H1 (cell line): Measurements from ENCODE around the gene CACNB2. TPM values are rescaled to one million over a fixed set of nuclear protein-coding genes. Genes with fewer than 3 reads are reported as not detected.

ENCODE experiments used
- CTCF ChIA-PET: fragments of 300-600 bp; sonication (Branson Sonifier 250); formaldehyde crosslinking; loops from one replicate; lab custom pipeline; 2021; ENCODE audit not compliant: partially characterized antibody; lab: Charles Lee
- POLR2A ChIA-PET: fragments of 300-600 bp; sonication (Branson Sonifier 250); formaldehyde crosslinking; loops from one replicate; lab custom pipeline; 2021; ENCODE audit warnings: inconsistent platforms; ENCODE audit not compliant: partially characterized antibody; lab: Charles Lee
- DNase-seq, 2 experiments: peaks; one replicate each; pipeline versions ENCODE4 v3.0.0 to v3.0.0-alpha.2; 2010 to 2022; ENCODE audit warnings: low spot score in 2 of 2, low read depth in 1 of 2, mixed read lengths in 1 of 2
- FAIRE-seq: peaks from 2 replicates; lab custom pipeline; 2011; peaks lifted over from hg19 to GRCh38; lab: Jason Lieb, UNC
- H2AFZ ChIP-seq: 2 replicates; pipeline ENCODE4 v1.8.1; 2012; ENCODE audit warnings: low read length, inconsistent platforms
- H2AK5ac ChIP-seq: 2 replicates; pipeline ENCODE4 v1.6.1; 2013; ENCODE audit warnings: low read depth, low read length
- H2BK120ac ChIP-seq: replicated peaks from 2 replicates; pipeline ENCODE3; 2013; ENCODE audit warnings: low read depth, low read length, inconsistent platforms
- H2BK12ac ChIP-seq: 2 replicates; pipeline ENCODE4 v1.6.1; 2013; ENCODE audit warnings: low read depth, low read length
- H2BK15ac ChIP-seq: 2 replicates; pipeline ENCODE4 v1.6.1; 2013; ENCODE audit warnings: low read length
- H2BK20ac ChIP-seq: 2 replicates; pipeline ENCODE4 v1.6.1; 2013; ENCODE audit warnings: low read length
- H2BK5ac ChIP-seq: 2 replicates; pipeline ENCODE4 v1.6.1; 2013; ENCODE audit warnings: low read depth, low read length
- H3K14ac ChIP-seq: 2 replicates; pipeline ENCODE4 v1.6.1; 2013; ENCODE audit warnings: inconsistent platforms; ENCODE audit not compliant: insufficient read length
- H3K18ac ChIP-seq: 2 replicates; pipeline ENCODE4 v1.6.1; 2013; ENCODE audit warnings: low read length; ENCODE audit errors: extremely low read depth
- H3K23ac ChIP-seq: 2 replicates; pipeline ENCODE4 v1.6.1; 2013; ENCODE audit warnings: inconsistent platforms; ENCODE audit not compliant: insufficient read length
- H3K23me2 ChIP-seq: 2 replicates; pipeline ENCODE4 v1.6.1; 2013; ENCODE audit warnings: low read depth, low read length
- H3K27ac ChIP-seq: 2 replicates; pipeline ENCODE4 v1.6.1; 2011; ENCODE audit warnings: low read depth, low read length, inconsistent platforms
- H3K27me3 ChIP-seq, 4 experiments: replicated peaks in 1 of 4; 1 replicate in 1 of 4; 2 replicates in 3 of 4; pipeline versions ENCODE4 v1.6.1 to v1.8.1; 2011 to 2013; ENCODE audit warnings: low read length in 3 of 4, mild to moderate bottlenecking in 3 of 4, inconsistent platforms in 2 of 4, mixed read lengths in 2 of 4, moderate library complexity in 1 of 4; ENCODE audit not compliant: control insufficient read depth in 3 of 4, insufficient read depth in 3 of 4; ENCODE audit errors: extremely low read depth in 1 of 4
- H3K36me3 ChIP-seq, 4 experiments: 2 replicates each; pipeline versions ENCODE4 v1.6.1 to v1.8.1; 2011 to 2013; ENCODE audit warnings: mild to moderate bottlenecking in 4 of 4, low read length in 3 of 4, moderate library complexity in 2 of 4, control low read depth in 1 of 4, inconsistent platforms in 1 of 4; ENCODE audit not compliant: insufficient read depth in 4 of 4, control insufficient read depth in 2 of 4
- H3K4ac ChIP-seq: replicated peaks from 2 replicates; pipeline ENCODE3; 2013; ENCODE audit warnings: low read length, low read depth, mixed read lengths, inconsistent platforms; ENCODE audit not compliant: insufficient read length
- H3K4me1 ChIP-seq, 4 experiments: replicated peaks in 1 of 4; 1 replicate in 1 of 4; 2 replicates in 3 of 4; pipeline versions ENCODE4 v1.6.1 to v1.8.1; 2011 to 2013; ENCODE audit warnings: low read length in 3 of 4, inconsistent platforms in 2 of 4, mixed read lengths in 1 of 4; ENCODE audit not compliant: insufficient read depth in 4 of 4, control insufficient read depth in 3 of 4
- H3K4me2 ChIP-seq, 2 experiments: 2 replicates each; pipeline versions ENCODE4 v1.6.1 to v1.8.1; 2011 to 2013; ENCODE audit warnings: low read depth in 2 of 2, low read length in 2 of 2, control low read depth in 1 of 2, inconsistent platforms in 1 of 2, mild to moderate bottlenecking in 1 of 2; ENCODE audit not compliant: insufficient read depth in 1 of 2
- H3K4me3 ChIP-seq, 4 experiments: fragments of 200-600, 300-600 bp in 1 of 4; sonication (generic), shearing (Covaris generic), sonication (Bioruptor Twin) in 1 of 4; 2 replicates each; pipeline versions ENCODE4 v1.5.1 to v1.8.1; 2011 to 2016; ENCODE audit warnings: low read length in 4 of 4, low read depth in 3 of 4, control low read depth in 2 of 4, inconsistent platforms in 2 of 4, mild to moderate bottlenecking in 2 of 4, mixed read lengths in 1 of 4, moderate library complexity in 1 of 4; ENCODE audit not compliant: insufficient read depth in 2 of 4; ENCODE audit errors: extremely low read depth in 1 of 4
- H3K56ac ChIP-seq: replicated peaks from 2 replicates; pipeline ENCODE3; 2013; ENCODE audit warnings: low read depth, mild to moderate bottlenecking, mixed read lengths, low read length, inconsistent platforms; ENCODE audit not compliant: insufficient read length
- H3K79me1 ChIP-seq: 2 replicates; pipeline ENCODE4 v1.6.1; 2013; ENCODE audit warnings: low read depth, low read length, control low read depth
- H3K79me2 ChIP-seq, 2 experiments: 2 replicates each; pipeline versions ENCODE4 v1.6.1 to v1.8.1; 2012 to 2013; ENCODE audit warnings: low read length in 2 of 2, mild to moderate bottlenecking in 2 of 2, inconsistent platforms in 1 of 2; ENCODE audit not compliant: insufficient read depth in 2 of 2, control insufficient read depth in 1 of 2
- H3K9ac ChIP-seq, 4 experiments: replicated peaks in 1 of 4; 1 replicate in 1 of 4; 2 replicates in 3 of 4; pipeline versions ENCODE4 v1.6.1 to v1.8.1; 2011 to 2013; ENCODE audit warnings: low read depth in 3 of 4, low read length in 3 of 4, control low read depth in 2 of 4, mild to moderate bottlenecking in 2 of 4, moderate library complexity in 2 of 4, inconsistent platforms in 1 of 4; ENCODE audit errors: extremely low read depth in 1 of 4
- H3K9me3 ChIP-seq, 2 experiments: 2 replicates each; pipeline versions ENCODE4 v1.6.1 to v1.8.1; 2012 to 2013; ENCODE audit warnings: mild to moderate bottlenecking in 2 of 2, moderate library complexity in 2 of 2, control low read depth in 1 of 2, inconsistent platforms in 1 of 2, low read depth in 1 of 2, low read length in 1 of 2, mixed read lengths in 1 of 2; ENCODE audit not compliant: insufficient read depth in 2 of 2
- H4K20me1 ChIP-seq, 2 experiments: replicated peaks in 1 of 2; 2 replicates each; pipeline versions ENCODE3 to v1.8.1; 2011 to 2013; ENCODE audit warnings: inconsistent platforms in 2 of 2, low read length in 2 of 2, mild to moderate bottlenecking in 1 of 2; ENCODE audit not compliant: insufficient read depth in 2 of 2, control insufficient read depth in 1 of 2
- H4K5ac ChIP-seq: 2 replicates; pipeline ENCODE4 v1.6.1; 2013; ENCODE audit warnings: low read length, low read depth, mixed read lengths, inconsistent platforms; ENCODE audit not compliant: insufficient read length
- H4K8ac ChIP-seq: 2 replicates; pipeline ENCODE4 v1.8.0; 2013; ENCODE audit warnings: mild to moderate bottlenecking, moderate library complexity, low read length, inconsistent platforms; ENCODE audit not compliant: insufficient read depth; ENCODE audit errors: extremely low read depth
- H4K91ac ChIP-seq: replicated peaks from 2 replicates; pipeline ENCODE3; 2013; ENCODE audit warnings: low read length, mixed read lengths, inconsistent platforms; ENCODE audit not compliant: insufficient read length
- CHD7 ChIP-seq: fragments of 300-600 bp; sonication (generic); IDR thresholded peaks from 2 replicates; pipeline ENCODE4 v1.7.1; 2012; ENCODE audit warnings: low read length, moderate library complexity, mild to moderate bottlenecking, inconsistent platforms; ENCODE audit not compliant: insufficient replicate concordance
- TEAD4 ChIP-seq: IDR thresholded peaks from 2 replicates; pipeline ENCODE4 v1.6.1; 2012; ENCODE audit warnings: low read depth, low read length, inconsistent platforms, mixed read lengths
- polyA plus RNA-seq, 7 experiments: library from polyadenylated mRNA; depleted of rRNA in 3 of 7; stranded (reverse) in 5 of 7; unstranded in 2 of 7; fragments of >200 nt in 5 of 7; fragments of 200-250 nt in 2 of 7; gene quantifications; 1 replicate in 5 of 7; 2 replicates in 1 of 7; 4 replicates in 1 of 7; pipeline versions ENCODE4 v1.2.1 to v1.2.3, GENCODE V29; 2011 to 2013; ENCODE audit warnings: missing spikeins in 2 of 7, mixed read lengths in 2 of 7
- total RNA-seq: library from RNA; stranded (reverse); fragmentation: NEBNext Ultra II Directional; extraction: Animal tissue kit (Norgen Biotek cat#: 25700); gene quantifications from 2 replicates; pipeline ENCODE4 v1.2.1, GENCODE V29; 2021

The CACNB2 gene
- total and polyA plus RNA-seq, 2 of the 8 experiments (the other 6 are each of a cell fraction or from before 2014, with no cell fraction given): 2.4 to 3.2 TPM

GRCh38 chr10:18325410-18325809 lies 185.2 kb downstream of the CACNB2 start:
- no peaks in the 10 kb centered on the region for H3K4me1 ChIP-seq
- DNase-seq (no peak), FAIRE-seq (no peak)
- no peak overlapping the region for H3K23ac ChIP-seq
- no peak overlapping the region for H3K4me3 ChIP-seq
- no peak overlapping the region for H4K8ac ChIP-seq
- no peaks in the 10 kb centered on the region for H4K20me1 ChIP-seq
- no peaks in the 10 kb centered on the region for H3K9me3 ChIP-seq
- H3K56ac ChIP-seq: no peak overlapping the region
- no peaks in the 10 kb centered on the region for H3K79me1 ChIP-seq
- no peak overlapping the region for H2BK20ac ChIP-seq
- no peak overlapping the region for H3K9ac ChIP-seq
- no peak overlapping the region for H3K18ac ChIP-seq
- H3K27ac ChIP-seq: no peak overlapping the region
- no peaks in the 10 kb centered on the region for H3K36me3 ChIP-seq
- H2BK120ac ChIP-seq: no peak overlapping the region
- H3K27me3 ChIP-seq: no peaks in the 10 kb centered on the region
- no peaks in the 10 kb centered on the region for H3K23me2 ChIP-seq
- POLR2A ChIA-PET: no interaction called here
- no peak overlapping the region for H4K5ac ChIP-seq
- CTCF ChIA-PET: interaction anchor here (1.0 kb wide), 1 partner anchor 8 kb away, joined by 3 read pairs; no protein-coding TSS in a partner anchor
- H2BK15ac ChIP-seq: no peak overlapping the region
- H4K91ac ChIP-seq: no peak overlapping the region
- no peak overlapping the region for H2AFZ ChIP-seq
- no peak overlapping the region for H3K4ac ChIP-seq
- no peak overlapping the region for H2AK5ac ChIP-seq
- no peaks in the 10 kb centered on the region for H3K79me2 ChIP-seq
- H3K4me2 ChIP-seq: no peak overlapping the region
- no peak overlapping the region for H3K14ac ChIP-seq
- no peak overlapping the region for H2BK12ac ChIP-seq
- no peak overlapping the region for H2BK5ac ChIP-seq
- TF ChIP-seq CHD7: no peak
- TF ChIP-seq TEAD4: no peak
